HepG2 (cell line): ENCODE results near the gene SELENOI. TPM values are rescaled to one million over a fixed set of nuclear protein-coding genes. Genes with fewer than 3 reads are reported as not detected.

Source experiments
- ATAC-seq: fragments of 200-7000 bp; cut with Tn5 transposase; 3 replicates; pipeline ENCODE4 v1.9.1; 2020; ENCODE audit warnings: mild to moderate bottlenecking, moderate library complexity
- BruUV-seq: library from RNA; stranded (reverse); fragments of 400-500 nt; replicated peaks from 2 replicates; lab custom pipeline; 2021; lab: Mats Ljungman, UMichigan
- CTCF ChIA-PET: fragments of 300-600 bp; formaldehyde crosslinking; extraction: SDS; loops from one replicate; lab custom pipeline; 2021; ENCODE audit warnings: low total read pairs, inconsistent platforms, low intra/inter-chr PET ratio; lab: Yijun Ruan, JAX
- POLR2A ChIA-PET: fragments of 350-600 bp; sonication (Branson Sonifier 250); formaldehyde crosslinking; loops from one replicate; lab custom pipeline; 2020; ENCODE audit warnings: antibody characterized with exemption, inconsistent platforms; lab: Yijun Ruan, JAX
- DNase-seq: peaks from one replicate; pipeline ENCODE4 v3.0.0-alpha.2; 2015; ENCODE audit warnings: low spot score
- FAIRE-seq: peaks from 3 replicates; lab custom pipeline; 2011; peaks lifted over from hg19 to GRCh38; lab: Jason Lieb, UNC
- H2AFZ ChIP-seq: one replicate; pipeline ENCODE4 v1.6.1; 2011; ENCODE audit warnings: low read length, inconsistent platforms
- H3K27ac ChIP-seq: fragments of 300-600 bp; 3 replicates; pipeline ENCODE4 v1.8.0; 2011; ENCODE audit warnings: mixed run types, mild to moderate bottlenecking, mixed read lengths, low read length, inconsistent platforms; ENCODE audit not compliant: insufficient read depth; ENCODE audit errors: extremely low read length
- H3K27me3 ChIP-seq, 2 experiments: fragments of 200-600 bp in 1 of 2; 2 replicates in 1 of 2; 3 replicates in 1 of 2; pipeline versions ENCODE4 v1.6.0 to v1.8.0; 2011; ENCODE audit warnings: low read length in 2 of 2, mild to moderate bottlenecking in 2 of 2, moderate library complexity in 2 of 2, inconsistent platforms in 1 of 2; ENCODE audit not compliant: insufficient read depth in 2 of 2, control insufficient read depth in 1 of 2
- H3K36me3 ChIP-seq, 2 experiments: fragments of 200-600 bp in 1 of 2; replicated peaks in 1 of 2; 2 replicates in 1 of 2; 3 replicates in 1 of 2; pipeline versions ENCODE4 v1.5.1 to v1.8.0; 2011; ENCODE audit warnings: low read length in 2 of 2, inconsistent platforms in 1 of 2; ENCODE audit not compliant: insufficient read depth in 2 of 2, control insufficient read depth in 1 of 2
- H3K4me1 ChIP-seq: 2 replicates; pipeline ENCODE4 v1.5.1; 2012; ENCODE audit warnings: low read length, inconsistent platforms; ENCODE audit not compliant: insufficient read depth
- H3K4me2 ChIP-seq: 2 replicates; pipeline ENCODE4 v1.6.0; 2011; ENCODE audit warnings: low read depth, low read length, inconsistent platforms
- H3K4me3 ChIP-seq, 3 experiments: fragments of 200-600 bp in 1 of 3; sonication (generic), shearing (Covaris generic) in 1 of 3; replicated peaks in 1 of 3; 2 replicates each; pipeline ENCODE4 v1.5.1; 2011 to 2016; ENCODE audit warnings: low read length in 3 of 3, inconsistent platforms in 2 of 3, low read depth in 2 of 3, mild to moderate bottlenecking in 2 of 3, control low read depth in 1 of 3, mixed read lengths in 1 of 3; ENCODE audit not compliant: insufficient read depth in 1 of 3
- H3K79me2 ChIP-seq: one replicate; pipeline ENCODE4 v1.6.1; 2011; ENCODE audit warnings: low read length, inconsistent platforms; ENCODE audit not compliant: insufficient read depth
- H3K9ac ChIP-seq: 2 replicates; pipeline ENCODE4 v1.6.0; 2011; ENCODE audit warnings: mild to moderate bottlenecking, low read depth, low read length, inconsistent platforms; ENCODE audit not compliant: insufficient read depth
- H3K9me3 ChIP-seq: 2 replicates; pipeline ENCODE4 v1.5.1; 2012; ENCODE audit warnings: mild to moderate bottlenecking, low read length
- H4K20me1 ChIP-seq: 2 replicates; pipeline ENCODE4 v1.6.0; 2011; ENCODE audit warnings: inconsistent platforms, mild to moderate bottlenecking, low read length, moderate library complexity; ENCODE audit not compliant: insufficient read depth
- CSRNP1 ChIP-seq: sonication (generic); formaldehyde crosslinking; IDR thresholded peaks from 2 replicates; pipeline ENCODE4 v1.8.1; 2023; ENCODE audit warnings: mild to moderate bottlenecking, missing genetic modification reagents
- PLRG1 ChIP-seq: fragments of 450-650 bp; conservative IDR thresholded peaks from 2 replicates; pipeline ENCODE4 v1.6.1; 2016
- SP4 ChIP-seq: sonication (generic); formaldehyde crosslinking; IDR thresholded peaks from 2 replicates; pipeline ENCODE4 v1.8.1; 2023; ENCODE audit warnings: mild to moderate bottlenecking, missing genetic modification reagents
- SRSF4 ChIP-seq: fragments of 200-400 bp; formaldehyde crosslinking; IDR thresholded peaks from one replicate; pipeline ENCODE4 v1.6.1; 2018; ENCODE audit warnings: mild to moderate bottlenecking, low read depth, low read length, moderate library complexity; ENCODE audit not compliant: poor library complexity, severe bottlenecking
- THAP8 ChIP-seq: sonication (generic); formaldehyde crosslinking; IDR thresholded peaks from 2 replicates; pipeline ENCODE4 v1.5.1; 2020; ENCODE audit warnings: missing genetic modification reagents, mild to moderate bottlenecking, borderline replicate concordance
- ZNF501 ChIP-seq: sonication (generic); formaldehyde crosslinking; IDR thresholded peaks from 2 replicates; pipeline ENCODE4 v1.5.1; 2020; ENCODE audit warnings: mild to moderate bottlenecking, moderate library complexity, missing genetic modification reagents
- ZNF674 ChIP-seq: sonication (generic); formaldehyde crosslinking; IDR thresholded peaks from 2 replicates; pipeline ENCODE4 v1.5.0; 2020; ENCODE audit warnings: low read depth, mild to moderate bottlenecking, missing genetic modification reagents
- WGBS: methylation state at CpG from one replicate; pipeline ENCODE4 v1.1.6; 2017; ENCODE audit warnings: low lambda C conversion rate; 5-methylcytosine and 5-hydroxymethylcytosine counted together
- in situ Hi-C: cut with HindIII; loops from 2 replicates; pipeline ENCODE4 v1.10.0; 2017; ENCODE audit warnings: low pct_unique_long_range_greater_than_20kb; ENCODE audit not compliant: extremely low pct_ligation_motif_present
- intact Hi-C: fragments of 100-400 bp; cut with micrococcal nuclease; formaldehyde crosslinking; loops from one replicate; pipeline ENCODE4 v1.10.0; 2022; ENCODE audit not compliant: unreplicated experiment
- polyA plus RNA-seq, 8 experiments: library from polyadenylated mRNA; depleted of rRNA in 3 of 8; stranded (reverse) in 7 of 8; unstranded in 1 of 8; fragments of >200 nt; fragmentation: Illumina TruSeq in 4 of 8; extraction: Trizol in 4 of 8; gene quantifications; 2 replicates each; pipeline versions ENCODE4 v1.2.1 to v1.2.3, GENCODE V29; 2011 to 2016; ENCODE audit warnings: low read depth in 4 of 8, missing spikeins in 1 of 8, mixed read lengths in 1 of 8; ENCODE audit not compliant: insufficient read depth in 1 of 8
- total RNA-seq, 5 experiments: library from RNA; depleted of rRNA; stranded (reverse); fragments of >200 nt; fragmentation: Illumina TruSeq; extraction: Trizol; gene quantifications; 2 replicates each; pipeline ENCODE4 v1.2.3, GENCODE V29; 2016; ENCODE audit warnings: low read depth in 1 of 5

The SELENOI gene
- total and polyA plus RNA-seq, 2 of the 13 experiments (the other 11 are each of a cell fraction or from before 2014, with no cell fraction given) = 27.7 to 60.3 TPM

GRCh38 chr2:26313446-26313845 is 32.5 kb upstream of the SELENOI start:
- H3K4me1 ChIP-seq = no peaks in the 10 kb centered on the region
- H3K4me2 ChIP-seq = no peak overlapping the region
- H3K36me3 ChIP-seq = no peaks in the 10 kb centered on the region
- H3K9ac ChIP-seq = no peak overlapping the region
- WGBS = 50% methylated on average over 12 of the region's 12 CpGs
- peaks cover 12 to 79% of the 10 kb centered on the region in 2 experiments; a peak in 4 of 5 replicates for H3K27me3 ChIP-seq
- BruUV-seq = no TSS peak
- H3K27ac ChIP-seq = no peak overlapping the region
- ChIA-PET POLR2A (no interaction called here), CTCF (no interaction called here)
- H3K4me3 ChIP-seq = no peak overlapping the region
- intact Hi-C loops (no loop called here), in situ Hi-C loops (no loop called here)
- no peak overlapping the region for H2AFZ ChIP-seq
- H4K20me1 ChIP-seq = no peaks in the 10 kb centered on the region
- no peak for ATAC-seq
- TF ChIP-seq SP4 (CRISPR knock-in tag) (no peak), CSRNP1 (CRISPR knock-in tag) (no peak), ZNF501 (no peak), THAP8 (CRISPR knock-in tag) (no peak), ZNF674 (CRISPR knock-in tag) (no peak), PLRG1 (no peak), SRSF4 (no peak)
- TF ChIP-seq, all 625 proteins: peak for 0
- H3K79me2 ChIP-seq = no peaks in the 10 kb centered on the region
- no peak for FAIRE-seq
- no peak for DNase-seq
- H3K9me3 ChIP-seq = no peaks in the 10 kb centered on the region
